CD14-positive monocyte (primary cell): ENCODE results near the gene TRAM2. TPM values are rescaled to one million over a fixed set of nuclear protein-coding genes. Genes with fewer than 3 reads are reported as not detected.

ENCODE experiments used
- DNase-seq, 3 donors: peaks; one replicate each; pipeline ENCODE4 v3.0.0-alpha.2; 2011 to 2022
- H2AFZ ChIP-seq: 2 replicates; pipeline ENCODE4 v1.6.0; 2012; ENCODE audit warnings: mild to moderate bottlenecking, low read depth, low read length, inconsistent platforms; ENCODE audit not compliant: insufficient read depth, poor library complexity, severe bottlenecking
- H3K27ac ChIP-seq, 2 donors: 1 replicate in 1 of 2; 2 replicates in 1 of 2; pipeline ENCODE4 v1.5.1; 2012 to 2013; ENCODE audit warnings: low read length in 2 of 2, control low read depth in 1 of 2, inconsistent platforms in 1 of 2, low read depth in 1 of 2, mild to moderate bottlenecking in 1 of 2
- H3K27me3 ChIP-seq, 2 donors: one replicate each; pipeline versions ENCODE4 v1.6.0 to v1.6.1; 2011 to 2013; ENCODE audit warnings: low read length in 2 of 2; ENCODE audit not compliant: control insufficient read depth in 2 of 2, insufficient read depth in 2 of 2
- H3K36me3 ChIP-seq, 2 donors: replicated peaks in 1 of 2; 1 replicate in 1 of 2; 2 replicates in 1 of 2; pipeline versions ENCODE4 v1.5.1 to v1.6.1; 2012 to 2013; ENCODE audit warnings: low read length in 2 of 2, control low read depth in 1 of 2, inconsistent platforms in 1 of 2, mild to moderate bottlenecking in 1 of 2; ENCODE audit not compliant: insufficient read depth in 2 of 2, control insufficient read depth in 1 of 2
- H3K4me1 ChIP-seq, 2 donors: 1 replicate in 1 of 2; 2 replicates in 1 of 2; pipeline versions ENCODE4 v1.5.1 to v1.6.1; 2012 to 2013; ENCODE audit warnings: low read length in 2 of 2, control low read depth in 1 of 2, inconsistent platforms in 1 of 2, mild to moderate bottlenecking in 1 of 2, moderate library complexity in 1 of 2; ENCODE audit not compliant: insufficient read depth in 2 of 2, control insufficient read depth in 1 of 2
- H3K4me2 ChIP-seq: replicated peaks from 2 replicates; pipeline ENCODE3; 2012; ENCODE audit warnings: low read length, moderate library complexity, mild to moderate bottlenecking; ENCODE audit not compliant: poor library complexity, severe bottlenecking; ENCODE audit errors: extremely low read depth
- H3K4me3 ChIP-seq, 3 experiments: fragments of 200-600 bp in 1 of 3; sonication (generic) in 1 of 3; replicated peaks in 1 of 3; 1 replicate in 2 of 3; 2 replicates in 1 of 3; pipeline ENCODE4 v1.5.1; 2011 to 2013; ENCODE audit warnings: low read length in 3 of 3, mild to moderate bottlenecking in 3 of 3, control low read depth in 2 of 3, low read depth in 2 of 3, inconsistent platforms in 1 of 3, moderate library complexity in 1 of 3
- H3K79me2 ChIP-seq: 2 replicates; pipeline ENCODE4 v1.6.0; 2012; ENCODE audit warnings: mild to moderate bottlenecking, control low read depth, inconsistent platforms, low read length, moderate library complexity; ENCODE audit not compliant: insufficient read depth
- H3K9ac ChIP-seq: 2 replicates; pipeline ENCODE4 v1.6.0; 2017; ENCODE audit warnings: low read length, mild to moderate bottlenecking; ENCODE audit not compliant: insufficient read depth, poor library complexity, severe bottlenecking
- H3K9me3 ChIP-seq, 2 donors: replicated peaks in 1 of 2; 1 replicate in 1 of 2; 2 replicates in 1 of 2; pipeline versions ENCODE4 v1.5.1 to v1.6.1; 2012 to 2013; ENCODE audit warnings: low read length in 2 of 2, control low read depth in 1 of 2; ENCODE audit not compliant: control insufficient read depth in 1 of 2, insufficient read depth in 1 of 2
- H4K20me1 ChIP-seq: 2 replicates; pipeline ENCODE4 v1.6.0; 2012; ENCODE audit warnings: mild to moderate bottlenecking, low read length, control low read depth, moderate library complexity; ENCODE audit not compliant: insufficient read depth
- H3K27ac Mint-ChIP-seq, 7 donors: one replicate each; pipeline ENCODE4 v1.8.0; 2020; ENCODE audit warnings: mild to moderate bottlenecking in 7 of 7, mixed read lengths in 7 of 7, moderate library complexity in 6 of 7, inconsistent platforms in 2 of 7
- H3K27me3 Mint-ChIP-seq, 3 donors: one replicate each; pipeline ENCODE4 v1.8.0; 2021 to 2022; ENCODE audit warnings: low read depth in 3 of 3, mild to moderate bottlenecking in 3 of 3, mixed read lengths in 3 of 3, moderate library complexity in 3 of 3, inconsistent platforms in 1 of 3
- H3K36me3 Mint-ChIP-seq, 2 donors: one replicate each; pipeline ENCODE4 v1.8.0; 2020; ENCODE audit warnings: mixed read lengths in 2 of 2, inconsistent platforms in 1 of 2, mild to moderate bottlenecking in 1 of 2
- H3K4me1 Mint-ChIP-seq: one replicate; pipeline ENCODE4 v1.8.0; 2020; ENCODE audit warnings: mild to moderate bottlenecking, mixed read lengths
- H3K4me3 Mint-ChIP-seq, 2 donors: one replicate each; pipeline ENCODE4 v1.8.0; 2020; ENCODE audit warnings: mild to moderate bottlenecking in 2 of 2, mixed read lengths in 2 of 2, moderate library complexity in 1 of 2
- H3K9me3 Mint-ChIP-seq, 7 donors: one replicate each; pipeline ENCODE4 v1.8.0; 2020 to 2022; ENCODE audit warnings: mixed read lengths in 7 of 7, mild to moderate bottlenecking in 6 of 7, moderate library complexity in 6 of 7, inconsistent platforms in 2 of 7
- CTCF ChIP-seq: fragments of 200-600 bp; IDR thresholded peaks from one replicate; pipeline ENCODE4 v1.8.0; 2022; ENCODE audit warnings: antibody characterized with exemption, mild to moderate bottlenecking
- WGBS: methylation state at CpG from one replicate; pipeline ENCODE4 v1.1.5; 2013; ENCODE audit warnings: missing lambda C conversion rate; ENCODE audit not compliant: insufficient coverage; 5-methylcytosine and 5-hydroxymethylcytosine counted together
- intact Hi-C, 2 donors: fragments of 100-400 bp; cut with micrococcal nuclease; formaldehyde crosslinking; loops; one replicate each; pipeline versions ENCODE4 v1.15.0 to v1.15.1; 2023
- polyA minus RNA-seq: library from RNA; depleted of rRNA, polyadenylated mRNA; stranded (reverse); fragments of >200 nt; gene quantifications from 2 replicates; pipeline ENCODE4 v1.2.3, GENCODE V29; 2012
- polyA plus RNA-seq, 3 donors: library from polyadenylated mRNA; depleted of rRNA in 1 of 3; unstranded in 2 of 3; stranded (reverse) in 1 of 3; fragments of 300-500 nt in 2 of 3; fragments of >200 nt in 1 of 3; fragmentation: Illumina TruSeq in 2 of 3; gene quantifications; 1 replicate in 2 of 3; 2 replicates in 1 of 3; pipeline ENCODE4 v1.2.3, GENCODE V29; 2012 to 2021
- total RNA-seq, 12 experiments: library from RNA in 1 of 12; stranded (reverse) in 1 of 12; fragments of 120-200 nt in 1 of 12; gene quantifications; one replicate each; pipeline ENCODE4 v1.2.4 and lab custom pipeline; 2013 to 2026; ENCODE audit warnings: mixed read lengths in 6 of 12, inconsistent platforms in 1 of 12

The TRAM2 gene
- total RNA-seq (2013): 5.1 TPM
- polyA plus RNA-seq (10 to 100 TPM in 1 of 3 donors, 1 to 10 TPM in 2; 4.7 to 11.7 (median 5.9) TPM), polyA minus RNA-seq (4.7 and 5.3 TPM in 2 replicates), total RNA-seq (lab: John Stamatoyannopoulos, UW) (3.2 to 44.9 (median 25.6) reads per million in 11 experiments)

DNA sequence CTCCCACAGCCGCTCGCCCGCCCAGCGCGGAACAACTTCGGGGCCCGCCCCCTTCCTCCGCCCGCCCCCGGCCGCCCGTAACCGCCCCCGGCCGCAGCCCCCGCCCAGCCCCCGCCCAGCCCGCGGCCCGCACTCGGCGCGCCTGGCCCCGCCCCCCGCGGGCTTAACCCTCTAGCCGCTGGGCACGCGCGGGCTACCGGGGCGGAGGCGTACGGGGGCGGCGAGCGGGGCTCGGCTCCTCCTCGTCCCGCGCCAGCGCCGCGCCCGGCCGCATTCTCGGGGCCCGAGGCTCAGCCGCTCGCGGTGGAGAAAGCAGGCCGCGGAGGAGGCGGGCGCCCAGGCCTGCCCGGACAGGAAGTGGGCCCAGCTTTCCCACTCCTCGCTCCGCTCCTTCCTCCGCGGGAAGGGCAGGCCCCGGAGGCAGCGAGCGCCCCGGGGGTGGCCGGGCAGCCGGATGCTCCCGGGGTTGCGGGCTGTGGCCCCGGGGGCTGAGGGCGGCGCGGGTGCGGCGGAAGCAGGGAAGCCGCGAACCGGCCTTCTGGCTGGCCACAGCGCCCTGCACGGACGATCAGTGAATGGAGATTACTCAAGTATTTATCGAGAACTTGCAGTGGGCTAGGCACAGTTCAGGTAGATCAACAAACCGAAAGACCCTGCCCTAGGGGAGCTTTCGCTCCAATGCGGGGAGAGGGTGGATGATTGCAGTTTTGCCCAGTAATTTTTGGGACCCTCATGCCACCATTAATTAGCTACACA lies at the start of gene TRAM2:
Gene TRAM2, minus strand, starts transcription at position 39 of the 756 bp plus-strand sequence. CDS start 145 bp downstream, outside the sequence.
- no peaks in the 10 kb centered on the region for H3K9me3 ChIP-seq
- peaks cover 39 to 51% of the 10 kb centered on the region in 2 donors for H3K4me1 ChIP-seq
- peak within 1 kb of the TSS; percentile 75 to 88 (median 84) for H3K27ac Mint-ChIP-seq
- peak within 1 kb of the TSS; percentile 95 for H3K9ac ChIP-seq
- no peaks in the 10 kb centered on the region for H3K27me3 ChIP-seq
- peak within 1 kb of the TSS; percentile 62 to 81 for H3K27ac ChIP-seq
- WGBS: under 1% methylated on average over 77 of the region's 84 CpGs
- no peak for TF ChIP-seq CTCF
- H3K36me3 Mint-ChIP-seq: peaks cover 12 to 19% of the 10 kb centered on the region in 2 donors
- peak within 1 kb of the TSS; percentile 96 for H3K4me2 ChIP-seq
- peak within 1 kb of the TSS; percentile 88 to 95 for H3K4me3 Mint-ChIP-seq
- no peaks in the 10 kb centered on the region for H3K36me3 ChIP-seq
- H3K27me3 Mint-ChIP-seq: peaks cover 0 to 2% (median 0%) of the 10 kb centered on the region in 3 donors
- no peaks in the 10 kb centered on the region for H3K9me3 Mint-ChIP-seq
- peak within 1 kb of the TSS; percentile 78 to 87 (median 86) for H3K4me3 ChIP-seq
- DNase-seq: peak; percentile 57 to 66 (median 62)
- H3K79me2 ChIP-seq: peaks cover 45% of the 10 kb centered on the region
- peak within 1 kb of the TSS; percentile 88 for H2AFZ ChIP-seq
- H4K20me1 ChIP-seq: peaks cover 42% of the 10 kb centered on the region
- intact Hi-C loops: loop anchor here (5.0 to 10.0 kb wide), 3 partner anchors 88 to 292 kb away; partner anchors contain the start of gene MCM3 (in 2 of the 2)
- peaks cover 53% of the 10 kb centered on the region for H3K4me1 Mint-ChIP-seq

GRCh38 chr6:52622810-52623209 lies 46.0 kb upstream of the TRAM2 start:
- H3K79me2 ChIP-seq: no peaks in the 10 kb centered on the region
- Mint-ChIP-seq H3K4me3 (no peak overlapping the region), H3K4me1 (peaks cover 1% of the 10 kb centered on the region), H3K36me3 (no peaks in the 10 kb centered on the region), H3K27ac (no peak overlapping the region), H3K27me3 (peaks cover 0 to 5% (median 4%) of the 10 kb centered on the region in 3 donors), H3K9me3 (peaks cover 0 to 4% (median 0%) of the 10 kb centered on the region in 7 donors)
- TF ChIP-seq CTCF: no peak
- no peak overlapping the region for H3K4me3 ChIP-seq
- H3K4me2 ChIP-seq: no peak overlapping the region
- H3K27ac ChIP-seq: no peak overlapping the region
- H4K20me1 ChIP-seq: no peaks in the 10 kb centered on the region
- H3K4me1 ChIP-seq: no peaks in the 10 kb centered on the region
- no peaks in the 10 kb centered on the region for H3K27me3 ChIP-seq
- H3K9ac ChIP-seq: no peak overlapping the region
- intact Hi-C loops: no loop called here
- no CpG with 5 or more reads among the region's 2 CpGs for WGBS
- H2AFZ ChIP-seq: no peak overlapping the region
- H3K36me3 ChIP-seq: no peaks in the 10 kb centered on the region
- no peaks in the 10 kb centered on the region for H3K9me3 ChIP-seq
- no peak for DNase-seq
